ENCODE measurements around the gene MBD6.

GRCh38 chr12:57527184-57527583 lies 4.6 kb downstream of the MBD6 start:
- TF ChIP-seq POLR2A (IDR thresholded peaks at IDR 0.05; ENCODE audit: control extremely low read depth in 1 of 2, low read depth in 2 of 2, low read length in 2 of 2) (no peak), CTCF (IDR thresholded peaks at IDR 0.05; ENCODE audit: control extremely low read depth in 1 of 3, insufficient read depth in 1 of 3, low read depth in 1 of 3, low read length in 3 of 3) (no peak), EZH2 (IDR thresholded peaks at IDR 0.05; ENCODE audit: low read depth, low read length, severe bottlenecking) (no peak), HDAC6 (IDR thresholded peaks at IDR 0.05; ENCODE audit: low read depth, low read length) (no peak), JUN (IDR thresholded peaks at IDR 0.05; ENCODE audit: low read depth, low read length) (no peak), EP300 (IDR thresholded peaks at IDR 0.05; ENCODE audit: borderline replicate concordance in 1 of 2, low read depth in 2 of 2, low read length in 2 of 2) (no peak), NRF1 (IDR thresholded peaks at IDR 0.05; ENCODE audit: low read depth, low read length) (no peak), POLR2AphosphoS5 (IDR thresholded peaks at IDR 0.05; ENCODE audit: low read depth, low read length) (no peak), YY1 (IDR thresholded peaks at IDR 0.05; ENCODE audit: low read depth, low read length) (no peak), FOSL1 (IDR thresholded peaks at IDR 0.05; ENCODE audit: insufficient read depth, low read depth, low read length) (no peak), PHF8 (conservative IDR thresholded peaks at IDR 0.05; ENCODE audit: low read depth, low read length) (no peak), GABPA (IDR thresholded peaks at IDR 0.05; ENCODE audit: borderline replicate concordance, insufficient read depth, low read length) (no peak), SIRT6 (IDR thresholded peaks at IDR 0.05; ENCODE audit: low read length) (no peak)

Data from H1 (cell line).